ENCODE measurements around the gene TMEM86B.

GRCh38 chr19:55239004-55239403 is 10.4 kb upstream of the TMEM86B start:
- TF ChIP-seq CTCF (IDR thresholded peaks at IDR 0.05; ENCODE audit: extremely low read depth in 1 of 2, insufficient read depth in 1 of 2, low read depth in 1 of 2, low read length in 2 of 2) (no peak), POLR2A (IDR thresholded peaks at IDR 0.05; ENCODE audit: low read depth, low read length) (no peak), POLR2AphosphoS5 (IDR thresholded peaks at IDR 0.05; ENCODE audit: insufficient read depth, low read depth, low read length) (no peak)
